HG03521 (cell line): Measurements from ENCODE around the gene MTHFR.

Experiments used
- ATAC-seq: cut with Tn5 transposase; IDR thresholded peaks from one replicate; pipeline ENCODE4 v1.9.1; 2021; ENCODE audit warnings: mild to moderate bottlenecking, moderate library complexity; ENCODE audit not compliant: unreplicated experiment

MTHFR gene

GRCh38 chr1:11761988-11762406, 43.8 kb downstream of the MTHFR start, which contains the start of gene C1orf167:
C1orf167 (plus strand) TSS chr1:11762193; CDS start chr1:11764401, 2,208 bp downstream.
- no peak for ATAC-seq

GRCh38 chr1:11761285-11761684, 44.5 kb downstream of the MTHFR start:
- no peak for ATAC-seq

DNA sequence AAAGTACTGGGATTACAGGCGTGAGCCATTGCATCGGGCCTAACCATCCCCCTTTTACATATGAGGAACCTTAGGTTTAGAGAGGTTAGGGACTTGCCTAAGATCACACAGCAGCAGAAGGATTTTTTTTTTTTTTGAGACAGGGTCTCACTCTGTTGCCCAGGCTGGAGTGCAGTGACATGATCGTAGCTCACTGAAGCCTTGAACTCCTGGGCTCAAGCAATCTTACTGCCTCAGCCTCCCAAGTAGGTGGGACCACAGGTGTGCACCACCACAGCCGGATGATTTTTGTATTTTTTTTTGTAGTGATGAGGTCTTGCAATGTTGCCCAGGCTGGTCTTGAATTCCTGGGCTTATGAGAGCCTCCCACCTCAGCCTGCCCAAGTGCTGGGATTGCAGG, 46.0 kb downstream of the MTHFR start:
- no peak for ATAC-seq

DNA sequence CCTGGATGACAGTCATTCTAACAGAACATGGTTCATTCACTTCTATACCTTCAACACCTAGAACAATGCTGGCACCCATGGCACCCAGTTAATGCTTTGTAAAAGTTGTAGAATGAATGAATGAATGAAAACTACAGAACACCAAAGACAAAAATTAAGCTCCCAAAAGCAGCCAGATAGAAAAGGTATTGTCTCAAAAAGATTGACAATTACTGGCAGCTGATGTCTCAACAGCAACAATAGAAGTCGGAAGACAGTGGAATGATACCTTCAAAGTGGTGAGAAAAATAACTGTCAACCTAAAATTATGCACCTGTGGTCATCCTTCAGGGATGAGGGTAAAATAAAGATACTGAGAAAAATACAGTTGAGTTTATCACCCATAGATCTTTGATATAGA, 48.7 kb downstream of the MTHFR start:
- no peak for ATAC-seq

DNA sequence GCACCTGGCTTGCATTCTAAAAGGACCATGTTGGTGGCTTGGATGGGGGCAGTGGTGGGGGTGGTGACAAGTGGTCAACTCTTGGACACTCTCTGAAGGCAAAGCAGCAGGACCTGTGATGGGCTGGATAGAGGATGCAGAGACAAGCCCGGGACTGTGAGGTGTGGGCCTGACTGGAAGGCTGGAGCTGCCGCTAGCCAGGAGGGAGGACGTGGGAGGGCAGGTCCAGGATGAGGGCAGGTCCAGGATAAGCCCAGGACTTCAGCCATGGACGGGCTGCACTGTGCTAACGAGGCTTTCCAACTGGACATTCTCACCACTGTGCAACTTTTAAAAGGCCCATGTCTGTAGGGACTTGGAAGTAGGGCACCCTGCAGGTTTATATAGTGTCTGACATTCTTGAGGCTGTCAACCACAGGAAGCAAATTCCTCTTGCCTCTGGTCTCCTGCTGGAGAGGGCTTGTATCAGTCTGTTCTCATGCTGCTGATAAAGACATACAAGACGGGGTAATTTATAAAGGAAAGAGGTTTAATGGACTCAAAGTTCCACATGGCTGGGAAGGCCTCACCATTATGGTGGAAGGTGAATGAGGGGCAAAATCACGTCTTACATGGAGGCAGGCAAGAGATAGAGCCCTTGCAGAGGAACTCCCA, 52.1 kb downstream of the MTHFR start:
- no peak for ATAC-seq

DNA sequence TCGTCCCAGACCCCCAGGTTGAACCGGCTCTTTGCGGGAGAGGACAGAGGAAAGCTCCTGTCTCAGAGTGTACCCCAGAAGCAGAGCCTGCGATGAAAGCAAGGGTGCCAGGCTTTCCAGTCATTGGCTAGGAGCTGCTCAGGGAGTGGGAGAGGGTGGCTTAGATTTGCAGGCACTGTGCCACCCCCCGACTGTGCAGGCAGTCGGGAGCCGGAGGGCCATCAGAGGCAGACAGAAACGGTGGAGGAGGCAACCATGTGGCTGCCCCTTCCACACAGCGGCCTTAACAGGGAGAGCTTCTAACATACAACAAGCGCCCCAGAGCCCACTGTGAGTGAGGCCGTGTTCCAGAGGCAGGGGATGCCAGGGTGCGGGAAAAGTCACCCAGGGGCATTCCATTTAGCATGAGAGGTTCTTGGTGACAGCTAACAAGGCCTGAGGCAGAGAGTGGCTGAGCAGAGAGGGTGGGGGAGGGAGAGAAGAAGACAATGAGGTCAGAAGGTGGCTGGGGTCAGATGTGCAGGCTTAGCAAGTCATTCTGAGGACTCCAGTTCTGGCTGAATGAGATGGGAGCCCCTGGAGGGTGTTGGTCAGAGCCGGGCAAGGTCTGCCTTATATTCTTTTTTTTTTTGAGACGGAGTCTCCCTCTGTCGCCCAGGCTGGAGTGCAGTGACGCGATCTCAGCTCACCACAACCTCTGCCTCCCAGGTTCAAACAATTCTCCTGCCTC, 53.2 kb downstream of the MTHFR start:
- no peak for ATAC-seq

DNA sequence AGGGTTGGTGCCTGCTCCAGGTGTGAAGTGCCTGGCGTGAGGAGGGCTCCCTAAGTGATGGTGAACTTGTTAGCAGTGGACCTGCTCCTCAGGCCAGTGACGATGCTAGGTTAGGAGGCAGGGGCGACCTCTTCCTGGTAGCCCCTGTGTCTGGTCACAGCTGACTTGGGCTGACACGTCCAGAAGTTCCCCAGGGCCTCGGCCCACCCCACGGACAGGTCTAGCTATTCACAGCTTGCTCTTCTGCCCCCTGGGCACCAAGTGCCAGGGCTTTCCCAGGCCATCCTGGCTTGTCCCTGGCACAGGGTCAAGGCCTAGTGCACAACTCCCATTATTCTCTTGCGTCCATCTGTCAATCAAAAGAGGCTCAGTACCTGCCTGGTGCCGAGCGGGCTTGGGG, 54.7 kb downstream of the MTHFR start:
- ATAC-seq, result no peak

- ATAC-seq, result no peak
Observed at GRCh38 chr1:11749996-11750395, 55.8 kb downstream of the MTHFR start.

DNA sequence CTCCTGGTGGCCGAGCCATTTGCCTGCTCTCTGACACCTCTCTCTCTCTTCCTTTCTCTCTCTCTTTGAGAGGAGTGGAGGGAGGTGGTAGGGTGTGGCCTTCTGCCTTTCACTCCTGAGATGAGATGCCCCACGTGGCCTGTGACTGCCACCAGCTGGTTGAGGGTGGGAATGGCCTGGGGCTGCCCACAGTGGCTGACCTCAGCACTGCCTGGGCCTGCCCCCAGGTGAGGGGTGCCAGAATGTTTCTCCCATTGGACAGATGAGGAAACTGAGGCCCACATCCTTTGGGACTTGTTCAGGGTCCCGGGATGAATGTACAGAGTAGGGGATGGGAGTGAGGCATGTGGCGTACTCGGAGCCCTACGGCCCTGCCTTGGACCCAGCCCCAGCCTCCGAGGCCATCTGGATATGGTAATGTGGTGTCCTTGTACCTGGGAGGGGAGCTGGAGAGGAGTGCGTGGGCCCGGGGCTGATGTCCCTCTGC, 56.5 kb downstream of the MTHFR start:
- no peak for ATAC-seq

GRCh38 chr1:11748294-11749202, 57.2 kb downstream of the MTHFR start:
- no peak for ATAC-seq

GRCh38 chr1:11746795-11747487, 58.8 kb downstream of the MTHFR start:
- no peak for ATAC-seq

GRCh38 chr1:11746092-11746491, 59.7 kb downstream of the MTHFR start:
- no peak for ATAC-seq

DNA sequence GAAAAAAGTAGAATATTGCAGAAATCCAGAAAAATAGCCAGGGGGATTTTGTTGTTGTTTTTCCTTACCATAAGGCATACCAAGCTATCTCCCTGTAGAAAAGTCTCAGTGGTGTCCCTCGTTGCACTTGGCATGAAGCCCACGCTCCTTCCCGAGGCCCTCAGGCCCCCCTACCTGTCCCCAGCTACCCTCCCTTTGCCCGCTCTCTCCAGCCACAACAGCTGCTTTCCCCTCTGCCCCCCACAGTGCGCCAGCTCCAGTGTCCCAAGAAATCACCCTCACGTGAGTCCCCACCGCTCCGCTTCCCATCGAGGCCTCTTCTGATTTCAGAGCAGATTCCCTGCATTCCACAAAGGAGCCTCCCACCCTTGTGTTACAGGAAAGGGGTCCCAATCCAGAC, 61.5 kb downstream of the MTHFR start:
- ATAC-seq, result no peak

DNA sequence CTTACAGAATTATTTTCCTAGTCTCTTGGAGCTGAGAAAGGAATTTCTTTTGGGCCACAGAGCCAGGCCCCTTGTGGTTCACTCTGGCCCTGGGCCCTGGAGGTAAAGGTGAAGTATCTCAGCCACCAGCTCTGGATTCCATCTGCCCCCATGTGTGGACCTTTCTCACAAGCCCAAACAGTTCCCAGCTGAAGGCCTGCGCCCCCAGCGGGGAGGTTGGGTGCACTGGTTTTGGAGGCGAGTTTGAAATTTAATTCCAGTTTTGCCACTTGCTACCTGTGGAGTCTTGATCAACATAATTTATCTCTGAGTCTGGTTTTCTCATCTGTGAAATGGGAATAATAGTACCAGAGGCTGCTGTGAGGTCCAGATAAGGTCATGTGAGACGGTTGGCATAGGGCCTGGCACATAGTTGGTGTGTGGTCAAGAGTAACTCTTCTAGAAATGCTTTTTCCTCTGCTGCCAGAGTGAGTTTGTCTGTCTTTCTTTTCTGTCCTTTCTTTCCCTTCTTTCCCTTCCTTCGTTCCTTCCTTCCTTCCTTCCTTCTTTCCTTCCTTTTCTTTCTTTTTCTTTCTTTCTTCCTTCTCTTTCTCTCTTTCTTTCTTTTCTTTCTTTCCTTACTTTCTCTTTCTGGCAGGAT, 63.7 kb downstream of the MTHFR start:
- no peak for ATAC-seq

DNA sequence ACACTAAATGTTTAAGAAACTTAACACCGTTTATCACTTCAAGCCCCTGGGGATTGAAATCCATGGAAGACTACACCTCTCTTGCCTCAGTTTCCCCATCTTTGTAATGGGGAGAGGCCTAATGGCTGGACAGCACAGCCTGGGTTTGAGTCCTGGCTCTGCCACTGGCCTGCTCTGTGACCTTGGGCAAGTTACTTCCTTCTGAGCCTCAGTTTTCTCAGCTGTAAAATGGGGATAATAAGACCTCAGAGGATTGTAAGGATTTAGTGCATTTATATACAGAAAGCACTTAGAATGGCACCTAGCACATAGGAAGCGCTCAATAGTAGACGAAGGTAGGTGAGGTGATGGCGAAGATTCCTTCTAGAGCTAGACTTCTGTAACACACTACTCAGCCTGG, 64.3 kb downstream of the MTHFR start:
- no peak for ATAC-seq

- ATAC-seq, result no peak
Observed at GRCh38 chr1:11740258-11741192, 65.2 kb downstream of the MTHFR start.

GRCh38 chr1:11738783-11739182, 67.0 kb downstream of the MTHFR start:
- no peak for ATAC-seq

- ATAC-seq, result no peak
Observed at GRCh38 chr1:11738096-11738495, 67.7 kb downstream of the MTHFR start.
